ENCODE results near the gene PKD1. TPM values are rescaled to one million over a fixed set of nuclear protein-coding genes. Genes with fewer than 3 reads are reported as not detected.

The PKD1 gene
- total RNA-seq, 1 donor from 2014 or later: 31.5 TPM

- DNase-seq (ENCODE audit: low read depth in 2 of 2): peak; percentile 55 to 61
These were observed 35.1 kb upstream of the PKD1 start for GRCh38 chr16:2170587-2171435.

- peak; percentile 88 to 96 for DNase-seq (ENCODE audit: low read depth in 2 of 2)
These were observed 34.4 kb upstream of the PKD1 start for GRCh38 chr16:2170080-2170479.

GRCh38 chr16:2167068-2167638 lies 31.5 kb upstream of the PKD1 start:
- no peak for DNase-seq (ENCODE audit: low read depth in 2 of 2)

- DNase-seq (ENCODE audit: low read depth in 2 of 2): no peak
These were observed 30.8 kb upstream of the PKD1 start for GRCh38 chr16:2166263-2167067.

- no peak for DNase-seq (ENCODE audit: low read depth in 2 of 2)
These were observed 30.2 kb upstream of the PKD1 start for GRCh38 chr16:2165861-2166260.

GRCh38 chr16:2163211-2163881 lies 27.6 kb upstream of the PKD1 start:
- no peak for DNase-seq (ENCODE audit: low read depth in 2 of 2)

- peak in 1 of 2 donors; percentile 52 for DNase-seq (ENCODE audit: low read depth in 2 of 2)
These were observed 27.0 kb upstream of the PKD1 start for GRCh38 chr16:2162676-2163118.

GRCh38 chr16:2161911-2162310 lies 26.2 kb upstream of the PKD1 start:
- DNase-seq (ENCODE audit: low read depth in 2 of 2): no peak

GRCh38 chr16:2160915-2161551 lies 25.3 kb upstream of the PKD1 start:
- DNase-seq (ENCODE audit: low read depth in 2 of 2): no peak

- peak; percentile 84 to 96 for DNase-seq (ENCODE audit: low read depth in 2 of 2)
These were observed 23.6 kb upstream of the PKD1 start for GRCh38 chr16:2159175-2159838.

GRCh38 chr16:2158262-2158638 lies 22.6 kb upstream of the PKD1 start:
- DNase-seq (ENCODE audit: low read depth in 2 of 2): no peak

GRCh38 chr16:2157480-2158261 lies 22.0 kb upstream of the PKD1 start:
- DNase-seq (ENCODE audit: low read depth in 2 of 2): no peak

GRCh38 chr16:2156849-2157224 lies 21.1 kb upstream of the PKD1 start:
- DNase-seq (ENCODE audit: low read depth in 2 of 2): no peak

- DNase-seq (ENCODE audit: low read depth in 2 of 2): peak; percentile 53 to 61
These were observed 20.5 kb upstream of the PKD1 start for GRCh38 chr16:2155977-2156848.

GRCh38 chr16:2155091-2155950 lies 19.6 kb upstream of the PKD1 start, which contains the start of gene TRAF7:
Gene TRAF7, plus strand, starts transcription at chr16:2155782. Its CDS starts 8,139 bp downstream, at chr16:2163921.
- DNase-seq (ENCODE audit: low read depth in 2 of 2): peak; percentile 100

GRCh38 chr16:2154533-2155090 lies 18.9 kb upstream of the PKD1 start:
- DNase-seq (ENCODE audit: low read depth in 2 of 2): peak in 1 of 2 donors; percentile 33

Measured in lung microvascular endothelial cell (primary cell).